GM19099 (cell line): ENCODE measurements around the gene ISL2.

Source experiments
- POLR2A ChIP-seq: IDR thresholded peaks from 3 replicates; pipeline ENCODE4 v1.6.1; 2011; ENCODE audit warnings: low read depth; ENCODE audit not compliant: insufficient read length; ENCODE audit errors: extremely low read depth

The ISL2 gene

GRCh38 chr15:76321602-76322001, 15.0 kb upstream of the ISL2 start:
- TF ChIP-seq POLR2A: no peak

DNA sequence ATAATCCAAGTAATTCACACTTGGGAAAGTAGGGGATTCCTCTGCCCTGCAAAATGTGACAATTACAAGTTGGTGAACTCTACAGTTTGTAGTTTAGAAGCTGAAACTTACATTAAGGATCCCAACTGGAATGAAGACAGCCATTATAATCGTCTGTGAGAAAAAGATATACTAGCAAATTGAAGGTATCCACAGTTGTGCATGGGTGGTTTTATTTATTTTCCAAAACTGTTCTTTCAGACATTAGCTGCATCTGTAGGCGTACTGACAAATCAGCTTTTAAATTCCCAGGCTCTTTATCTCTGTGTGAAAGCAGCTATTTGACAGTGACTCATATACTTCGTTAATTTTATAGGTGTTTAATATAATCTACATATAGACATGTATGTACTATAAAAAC, 12.5 kb upstream of the ISL2 start:
- TF ChIP-seq POLR2A: no peak

- no peak for TF ChIP-seq POLR2A
Observed at GRCh38 chr15:76325704-76326103, 10.9 kb upstream of the ISL2 start.

GRCh38 chr15:76327191-76328105, 9.1 kb upstream of the ISL2 start:
- no peak for TF ChIP-seq POLR2A

GRCh38 chr15:76328106-76328696, 8.4 kb upstream of the ISL2 start:
- TF ChIP-seq POLR2A: no peak

GRCh38 chr15:76328958-76329357, 7.6 kb upstream of the ISL2 start:
- TF ChIP-seq POLR2A: no peak

DNA sequence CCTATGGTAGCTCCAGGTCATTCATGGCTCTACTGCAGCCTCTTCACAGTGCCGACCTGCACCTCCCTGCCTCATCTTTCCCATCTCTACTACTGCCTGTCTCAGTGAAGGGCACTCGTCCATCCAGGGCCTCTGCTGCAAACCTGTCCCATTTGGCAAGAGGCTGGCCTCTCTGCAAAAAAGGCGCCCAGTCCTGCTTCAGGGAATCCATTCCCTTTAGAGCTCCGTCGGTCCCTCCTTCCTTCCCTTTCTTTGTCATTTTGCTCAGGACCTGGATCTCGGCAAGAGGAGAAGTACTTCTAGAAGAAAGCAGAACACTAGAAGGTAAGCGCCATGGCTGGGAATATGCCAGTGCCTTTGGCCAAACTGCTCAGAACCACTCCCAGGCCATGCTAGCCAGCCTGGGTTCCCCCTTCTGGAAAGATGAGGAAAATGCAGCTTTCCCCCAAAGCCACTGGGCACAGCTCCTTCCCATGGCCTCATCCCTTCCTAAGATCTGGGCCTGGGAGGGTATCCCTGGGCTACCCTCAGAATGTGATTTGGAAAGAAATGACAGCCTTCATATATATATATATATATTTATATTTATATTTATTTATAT, 6.4 kb upstream of the ISL2 start:
- TF ChIP-seq POLR2A: no peak

DNA sequence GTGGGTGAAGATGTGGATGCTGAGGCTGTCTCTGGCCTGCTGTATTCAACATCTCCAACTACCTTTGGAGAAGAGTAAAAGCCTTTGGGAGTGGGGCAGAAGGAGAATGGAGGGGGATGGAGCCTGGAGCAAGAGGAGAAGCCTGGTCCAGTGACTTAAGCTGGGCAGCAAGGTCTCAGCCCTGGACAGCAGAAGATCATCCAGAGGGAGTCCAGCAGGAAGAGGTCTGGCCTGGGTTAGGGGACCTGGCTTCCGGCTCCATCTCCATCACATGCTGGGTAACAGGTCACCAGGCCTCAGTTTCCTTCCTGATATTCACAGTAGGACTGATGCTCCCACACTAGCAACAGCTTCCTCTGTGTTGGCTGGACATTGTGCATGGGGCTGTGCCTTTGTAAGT, 3.8 kb upstream of the ISL2 start:
- TF ChIP-seq POLR2A: no peak

GRCh38 chr15:76333309-76333708, 3.3 kb upstream of the ISL2 start:
- no peak for TF ChIP-seq POLR2A

DNA sequence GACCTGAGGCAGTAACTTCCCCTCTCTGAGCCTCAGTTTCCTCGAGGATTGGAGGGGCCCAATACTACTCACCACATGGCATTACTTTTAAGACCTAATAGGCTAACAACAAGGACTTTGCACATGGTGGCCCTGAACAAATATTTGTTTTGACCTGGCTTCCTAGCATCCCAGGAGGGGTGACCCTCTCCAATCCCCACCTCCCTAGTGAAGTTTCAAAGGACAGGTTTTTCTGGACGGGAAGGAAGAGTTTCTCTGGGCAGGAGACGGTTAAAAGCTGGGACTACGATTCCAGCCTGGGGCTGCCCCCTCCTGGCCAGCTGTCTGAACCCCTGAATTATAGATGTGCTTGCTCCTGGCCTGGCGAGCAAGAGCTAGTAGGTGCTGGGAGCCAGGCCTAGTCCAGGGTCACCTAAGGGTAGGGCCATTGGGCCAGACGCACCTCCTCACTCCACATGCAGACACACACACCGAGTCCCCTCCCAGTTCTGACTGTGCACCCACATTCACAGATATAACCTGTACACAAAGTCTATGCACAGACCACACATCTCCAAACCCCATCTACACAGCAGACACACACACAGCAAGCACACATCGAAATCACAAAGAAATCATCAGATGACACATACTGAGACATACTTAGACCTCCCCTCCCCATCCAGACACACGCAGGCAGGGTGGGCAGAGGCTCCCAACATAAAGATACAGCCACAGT, 2.7 kb upstream of the ISL2 start:
- TF ChIP-seq POLR2A: no peak

DNA sequence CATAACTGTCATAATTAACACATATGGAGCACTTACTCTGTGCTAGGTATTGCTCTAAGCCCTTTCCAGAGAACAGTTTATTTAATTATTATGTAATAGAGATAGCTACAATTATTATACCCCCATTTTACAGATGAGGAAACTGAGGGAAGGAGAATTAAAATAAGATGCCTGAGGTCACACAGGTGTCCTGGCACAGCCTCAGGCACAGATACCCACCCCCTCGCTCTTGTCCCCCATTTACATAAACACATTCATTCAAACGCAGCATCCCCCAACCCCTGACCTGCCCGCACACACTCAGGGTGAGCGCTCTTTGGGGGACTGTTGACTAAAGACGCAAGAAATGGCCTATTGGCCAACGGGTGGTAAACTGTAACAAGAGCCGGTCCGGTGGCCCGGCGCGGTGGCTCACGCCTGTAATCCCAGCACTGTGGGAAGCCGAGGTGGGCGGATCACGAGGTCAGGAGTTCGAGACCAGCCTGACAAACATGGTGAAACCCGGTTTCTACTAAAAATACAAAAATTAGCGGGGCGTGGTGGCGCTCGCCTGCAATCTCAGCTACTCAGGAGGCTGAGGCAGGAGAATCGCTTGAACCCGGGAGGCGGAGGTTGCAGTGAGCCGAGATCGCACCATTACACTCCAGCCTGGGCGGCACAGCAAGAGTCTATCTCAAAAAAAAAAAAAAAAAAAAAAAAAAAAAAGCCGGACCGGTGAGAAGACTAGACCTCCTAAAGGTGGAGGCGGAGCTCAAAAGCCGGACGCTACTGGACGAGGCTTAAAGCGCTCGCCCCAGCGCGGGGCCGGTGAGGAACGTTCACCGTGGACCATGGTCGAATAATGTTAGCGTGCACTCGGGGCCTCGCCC, 1.9 kb upstream of the ISL2 start:
- TF ChIP-seq POLR2A: no peak

- TF ChIP-seq POLR2A: no peak
Observed at GRCh38 chr15:76335307-76336253, 993 bp upstream of the ISL2 start.

- TF ChIP-seq POLR2A: no peak
Observed at GRCh38 chr15:76337059-76337695, 604 bp downstream of the ISL2 start.
